Measurements from ENCODE around the gene MBNL1.
"Not testable (repeated sequence)": the region's sequence is repeated elsewhere in the genome, so short reads cannot be mapped to it uniquely, and the experiment has no call there.

The MBNL1 gene

DNA sequence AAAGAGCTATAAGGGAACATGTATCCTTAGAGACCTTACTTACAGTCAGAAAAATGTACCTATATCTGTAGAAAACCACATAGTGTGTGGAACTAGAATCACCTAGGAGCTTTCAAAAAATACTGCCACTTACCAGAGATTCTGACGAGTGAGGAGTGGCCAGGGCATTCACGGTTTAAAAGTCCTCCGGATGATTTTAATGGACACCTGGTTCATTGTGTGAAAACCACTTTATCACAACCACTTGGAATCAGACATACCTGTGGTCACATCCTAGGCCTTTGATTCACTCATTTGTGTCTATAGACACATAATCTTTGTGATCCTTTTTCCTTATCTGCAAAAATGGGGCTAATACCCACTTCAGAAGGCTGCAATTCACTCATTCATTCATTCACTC lies 159.8 kb downstream of the MBNL1 start:
- H3K4me1 Mint-ChIP-seq (ENCODE audit: low read depth): peaks cover 57% of the 10 kb centered on the region
- no peak overlapping the region for H3K4me3 Mint-ChIP-seq
- H3K27me3 Mint-ChIP-seq: no peaks in the 10 kb centered on the region
- peak overlapping the region; percentile 64 for H3K27ac Mint-ChIP-seq
- peaks cover 4% of the 10 kb centered on the region for H3K9me3 Mint-ChIP-seq (ENCODE audit: low read depth)
- peaks cover 23% of the 10 kb centered on the region for H3K36me3 Mint-ChIP-seq

DNA sequence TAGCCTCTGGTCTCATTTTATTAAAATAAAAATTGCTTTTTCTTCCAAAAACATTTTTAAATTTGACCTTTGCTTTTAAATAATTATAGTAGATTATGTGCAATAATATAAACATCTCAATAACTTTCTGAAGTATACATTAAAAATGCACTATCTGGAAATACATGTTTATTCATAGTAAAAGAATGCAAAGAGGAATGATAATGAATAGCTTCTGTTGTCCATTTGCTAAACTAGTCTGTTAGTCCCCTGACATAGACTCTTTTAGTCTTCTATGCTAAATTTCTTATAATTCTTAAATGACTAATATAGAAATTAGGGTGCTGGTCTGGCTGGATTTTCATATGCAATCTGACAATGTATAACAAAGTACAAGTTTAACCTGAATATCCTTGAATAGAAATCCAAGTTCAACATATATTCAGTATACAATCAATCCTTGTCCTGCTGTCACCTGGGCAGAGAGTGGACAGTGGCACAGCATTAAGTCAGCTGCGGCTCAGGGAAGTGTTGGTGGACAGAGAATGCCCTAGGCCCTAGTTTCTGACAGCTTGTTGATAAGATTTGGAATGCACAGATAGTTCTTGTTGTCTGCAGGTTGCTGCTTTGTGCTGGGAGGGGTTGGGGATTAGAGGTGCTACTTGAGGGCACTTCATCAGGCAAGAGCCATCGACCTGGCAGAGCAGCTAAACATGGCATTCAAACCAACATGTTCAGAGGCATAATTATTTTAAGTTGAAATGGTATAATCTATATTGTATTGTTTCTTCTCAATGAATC lies 161.7 kb downstream of the MBNL1 start:
- Mint-ChIP-seq H3K27ac (peak overlapping the region; percentile 67), H3K36me3 (peaks cover 31% of the 10 kb centered on the region)

DNA sequence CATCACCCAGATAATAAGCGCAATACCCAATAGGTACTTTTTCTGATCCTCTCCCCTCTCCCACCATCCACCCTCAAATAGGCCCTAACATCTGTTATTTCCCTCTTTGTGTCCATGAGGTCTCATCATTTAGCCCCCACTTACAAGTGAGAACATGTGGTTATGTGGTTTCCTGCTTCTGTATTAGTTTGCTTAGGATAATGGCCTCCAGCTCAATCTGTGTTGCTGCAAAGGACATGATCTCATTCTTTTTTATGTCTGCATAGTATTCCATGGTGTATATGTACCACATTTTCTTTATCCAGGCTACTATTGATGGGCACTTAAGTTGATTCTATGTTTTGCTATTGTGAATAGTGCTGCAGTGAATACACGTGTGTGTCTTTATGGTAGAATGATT lies 165.4 kb downstream of the MBNL1 start:
- peak overlapping the region; percentile 86 for H3K27ac Mint-ChIP-seq
- H3K9me3 Mint-ChIP-seq (ENCODE audit: low read depth): peaks cover 6% of the 10 kb centered on the region
- peaks cover 30% of the 10 kb centered on the region for H3K36me3 Mint-ChIP-seq
- no peak overlapping the region for H3K4me3 Mint-ChIP-seq
- H3K4me1 Mint-ChIP-seq (ENCODE audit: low read depth): peaks cover 63% of the 10 kb centered on the region
- no peaks in the 10 kb centered on the region for H3K27me3 Mint-ChIP-seq

More for the DNA sequence above, 161.7 kb downstream of the MBNL1 start:
- Mint-ChIP-seq H3K9me3 (ENCODE audit: low read depth) (peaks cover 6% of the 10 kb centered on the region), H3K27me3 (no peaks in the 10 kb centered on the region), H3K4me1 (ENCODE audit: low read depth) (peaks cover 55% of the 10 kb centered on the region), H3K4me3 (no peak overlapping the region)

DNA sequence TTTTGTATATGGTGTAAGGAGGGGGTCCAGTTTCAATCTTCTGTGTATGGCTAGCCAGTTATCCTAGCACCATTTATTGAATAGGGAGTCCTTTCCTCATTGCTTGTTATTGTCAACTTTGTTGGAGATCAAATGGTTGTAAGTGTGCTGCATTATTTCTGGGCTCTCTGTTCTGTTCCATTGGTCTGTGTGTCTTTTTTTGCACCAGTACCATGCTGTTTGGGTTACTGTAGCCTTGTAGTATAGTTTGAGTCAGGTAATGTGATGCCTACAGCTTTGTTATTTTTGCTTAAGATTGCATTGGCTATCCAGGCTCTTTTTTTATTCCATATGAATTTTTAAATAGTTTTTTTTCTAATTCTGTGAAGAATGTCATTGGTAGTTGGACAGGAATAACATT lies 166.5 kb downstream of the MBNL1 start:
- peaks cover 31% of the 10 kb centered on the region for H3K36me3 Mint-ChIP-seq
- peaks cover 67% of the 10 kb centered on the region for H3K4me1 Mint-ChIP-seq (ENCODE audit: low read depth)
- not testable (repeated sequence) for H3K9me3 Mint-ChIP-seq (ENCODE audit: low read depth); H3K27me3 Mint-ChIP-seq
- H3K4me3 Mint-ChIP-seq: peak overlapping the region; percentile 27
- peak overlapping the region; percentile 41 for H3K27ac Mint-ChIP-seq

DNA sequence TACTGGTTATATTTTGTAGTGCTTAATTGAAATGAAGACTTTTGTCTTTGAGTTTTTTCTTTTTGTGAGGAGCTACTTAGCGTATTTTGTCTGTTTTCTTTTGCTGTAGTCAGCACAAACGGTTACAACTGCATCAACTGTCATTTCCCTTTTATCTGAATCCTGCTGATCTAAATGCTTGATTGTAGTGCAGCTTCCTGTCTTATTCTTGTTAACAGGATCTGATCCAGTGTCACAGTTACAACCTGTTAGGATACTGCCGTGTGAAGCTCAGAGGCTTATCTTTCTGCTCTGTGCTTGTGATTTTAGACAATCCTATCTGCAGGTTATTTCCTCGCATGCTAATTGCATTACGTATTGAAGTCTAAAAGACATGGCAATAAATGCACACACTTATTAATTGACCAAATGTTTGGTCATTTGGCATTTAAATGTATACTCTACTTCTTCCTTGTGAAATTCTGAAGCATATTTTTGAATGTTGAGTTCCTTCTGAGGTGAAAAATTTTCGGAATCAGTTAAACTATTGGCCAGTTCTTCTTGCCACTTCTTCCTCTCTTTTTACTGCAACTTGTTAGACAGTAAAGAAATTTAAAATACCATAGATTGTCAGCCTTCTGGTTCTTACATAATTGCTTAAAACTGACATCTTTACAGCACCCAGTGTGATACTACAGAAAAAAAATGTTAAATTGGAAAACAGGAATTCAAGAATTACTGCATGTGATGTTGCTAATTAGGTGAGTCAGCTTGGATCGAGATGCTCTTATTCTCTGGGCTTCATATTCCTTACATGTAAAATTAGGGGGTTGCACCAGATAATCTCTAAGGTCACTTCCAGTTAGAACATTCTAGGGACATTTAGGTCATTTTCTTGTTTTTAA lies 168.2 kb downstream of the MBNL1 start:
- H3K9me3 Mint-ChIP-seq (ENCODE audit: low read depth): peaks cover 6% of the 10 kb centered on the region
- H3K27me3 Mint-ChIP-seq: no peaks in the 10 kb centered on the region
- peak overlapping the region; percentile 70 for H3K27ac Mint-ChIP-seq
- no peak overlapping the region for H3K4me3 Mint-ChIP-seq
- peaks cover 72% of the 10 kb centered on the region for H3K4me1 Mint-ChIP-seq (ENCODE audit: low read depth)
- H3K36me3 Mint-ChIP-seq: peaks cover 30% of the 10 kb centered on the region

DNA sequence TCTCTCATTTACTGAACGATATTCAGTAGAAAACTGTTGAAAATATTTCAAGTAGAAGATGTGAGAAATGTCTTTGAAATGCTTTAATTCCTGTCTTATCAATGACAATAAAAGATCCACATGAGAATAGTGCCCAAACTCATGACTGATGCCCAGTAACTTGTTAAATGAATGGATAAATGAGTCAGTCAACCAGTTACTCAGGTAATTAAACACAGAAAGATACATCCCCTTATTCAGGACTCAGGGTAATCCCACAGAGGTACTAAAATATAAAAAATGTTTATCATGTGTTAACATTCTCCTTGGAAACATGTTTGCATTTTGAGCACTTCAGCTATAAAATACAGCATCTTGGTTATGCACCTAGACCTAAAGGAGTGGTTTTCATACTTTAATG lies 169.5 kb downstream of the MBNL1 start:
- Mint-ChIP-seq H3K9me3 (ENCODE audit: low read depth) (peaks cover 6% of the 10 kb centered on the region), H3K27me3 (no peaks in the 10 kb centered on the region), H3K36me3 (peaks cover 27% of the 10 kb centered on the region), H3K4me1 (ENCODE audit: low read depth) (peaks cover 80% of the 10 kb centered on the region), H3K4me3 (no peak overlapping the region), H3K27ac (peak overlapping the region; percentile 84)

DNA sequence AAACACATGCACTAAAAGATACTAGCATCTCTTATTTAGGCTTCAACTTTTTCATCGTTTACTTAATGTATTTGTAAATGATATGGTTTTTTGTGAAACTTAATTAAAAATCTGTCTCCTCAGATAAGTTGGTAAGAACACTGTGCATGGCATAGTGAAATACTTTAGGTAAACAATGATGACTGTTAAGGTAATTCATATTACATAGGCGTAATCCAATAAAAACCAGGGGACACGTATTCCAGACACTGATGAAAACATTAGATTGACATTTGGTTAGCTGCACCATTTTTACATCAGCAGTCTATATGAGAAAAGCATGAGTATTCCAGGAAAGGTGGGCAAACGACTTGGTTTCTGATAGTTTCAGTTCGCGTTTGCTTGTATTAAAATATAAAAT lies 170.0 kb downstream of the MBNL1 start:
- no peaks in the 10 kb centered on the region for H3K27me3 Mint-ChIP-seq
- peaks cover 6% of the 10 kb centered on the region for H3K9me3 Mint-ChIP-seq (ENCODE audit: low read depth)
- H3K4me3 Mint-ChIP-seq: no peak overlapping the region
- peaks cover 27% of the 10 kb centered on the region for H3K36me3 Mint-ChIP-seq
- peak overlapping the region; percentile 84 for H3K27ac Mint-ChIP-seq
- H3K4me1 Mint-ChIP-seq (ENCODE audit: low read depth): peaks cover 83% of the 10 kb centered on the region

DNA sequence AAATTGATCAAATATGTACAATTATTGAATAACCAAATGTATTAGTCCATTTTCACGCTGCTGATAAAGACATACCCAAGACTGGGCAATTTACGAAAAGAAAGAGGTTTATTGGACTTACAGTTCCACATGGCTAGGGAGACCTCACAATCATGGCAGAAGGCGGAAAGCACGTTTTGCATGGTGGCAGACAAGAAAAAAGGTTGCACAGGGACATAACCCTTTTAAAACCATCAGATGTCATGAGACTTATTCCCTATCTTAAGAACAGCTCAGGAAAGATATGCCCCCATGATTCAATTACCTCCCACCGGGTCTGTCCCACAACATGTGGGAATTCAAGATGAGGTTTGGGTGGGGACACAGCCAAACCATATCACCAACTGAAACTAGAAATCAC lies 171.5 kb downstream of the MBNL1 start:
- Mint-ChIP-seq H3K4me1 (ENCODE audit: low read depth) (peaks cover 83% of the 10 kb centered on the region), H3K36me3 (peaks cover 13% of the 10 kb centered on the region), H3K27ac (peak overlapping the region; percentile 68)
- H3K9me3 Mint-ChIP-seq (ENCODE audit: low read depth); H3K4me3 Mint-ChIP-seq; H3K27me3 Mint-ChIP-seq: not testable (repeated sequence)

DNA sequence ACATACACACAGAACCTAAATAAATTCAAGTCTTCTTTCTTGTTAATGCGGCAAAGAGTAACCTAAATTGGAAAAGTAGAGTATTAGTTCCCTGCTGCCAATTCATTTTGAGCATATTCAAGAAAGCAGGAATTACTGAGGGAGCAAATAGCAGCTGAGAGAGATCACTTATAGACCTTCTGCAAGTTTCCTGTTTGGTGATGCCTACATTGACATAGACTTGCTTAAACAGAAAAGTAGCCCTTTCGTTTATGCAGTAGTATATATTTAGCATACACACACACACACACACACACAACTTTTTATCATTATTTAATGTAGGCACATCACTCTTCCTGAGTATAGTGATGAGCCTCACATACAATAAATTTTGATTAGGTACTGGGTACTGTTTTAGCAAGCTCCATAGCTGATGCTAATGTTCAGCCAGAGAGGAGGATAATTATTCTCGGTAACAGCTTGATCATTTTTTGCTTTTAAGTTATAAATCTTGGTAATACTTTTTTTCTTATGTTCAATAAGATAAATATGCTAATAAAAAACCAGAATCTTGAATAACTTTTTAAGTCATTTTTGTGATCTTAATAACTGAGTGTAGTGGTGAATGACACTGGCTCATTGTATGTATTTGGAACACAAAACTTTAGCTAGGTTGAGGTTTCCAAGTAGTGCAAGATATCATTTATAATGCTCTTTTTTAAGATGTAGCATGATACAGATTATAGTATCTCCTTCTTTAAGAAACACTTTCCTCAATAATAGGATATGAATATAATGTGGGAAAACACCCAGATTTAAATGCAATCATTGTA lies 174.7 kb downstream of the MBNL1 start:
- Mint-ChIP-seq H3K4me3 (peak overlapping the region; percentile 53), H3K27ac (peak overlapping the region; percentile 89), H3K9me3 (ENCODE audit: low read depth) (no peaks in the 10 kb centered on the region), H3K27me3 (no peaks in the 10 kb centered on the region), H3K4me1 (ENCODE audit: low read depth) (peaks cover 80% of the 10 kb centered on the region), H3K36me3 (peaks cover 12% of the 10 kb centered on the region)

DNA sequence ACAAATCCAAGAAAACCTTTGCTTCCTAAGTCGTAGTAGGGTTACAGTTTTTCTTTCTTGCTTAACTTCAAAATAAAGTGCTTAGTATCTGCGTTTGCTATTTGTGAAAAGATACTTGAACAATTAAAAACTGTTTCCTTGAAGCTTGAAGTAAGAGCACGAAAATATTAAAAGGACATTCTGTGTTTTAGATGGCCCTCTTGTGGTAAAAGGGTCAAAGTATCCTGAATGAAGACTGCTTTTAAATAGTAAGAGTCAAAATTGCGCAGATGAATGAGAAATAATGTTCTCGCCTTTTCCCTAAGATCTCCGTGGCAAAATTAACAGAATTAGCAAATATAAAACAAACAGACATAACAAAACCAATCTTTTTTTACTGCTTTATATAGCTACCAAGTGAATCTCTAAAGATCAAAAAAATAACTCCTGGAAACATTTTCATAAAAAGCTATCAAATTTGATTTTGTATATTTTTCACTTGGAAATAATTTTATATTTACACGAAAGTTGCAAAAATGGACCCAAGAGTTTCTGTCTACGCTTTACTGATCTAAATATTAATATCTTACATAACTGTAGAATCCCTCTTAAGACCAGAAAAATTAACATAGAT lies 175.4 kb downstream of the MBNL1 start:
- H3K9me3 Mint-ChIP-seq (ENCODE audit: low read depth): no peaks in the 10 kb centered on the region
- H3K27me3 Mint-ChIP-seq: no peaks in the 10 kb centered on the region
- H3K4me3 Mint-ChIP-seq: no peak overlapping the region
- H3K36me3 Mint-ChIP-seq: peaks cover 8% of the 10 kb centered on the region
- H3K4me1 Mint-ChIP-seq (ENCODE audit: low read depth): peaks cover 77% of the 10 kb centered on the region
- H3K27ac Mint-ChIP-seq: peak overlapping the region; percentile 89

DNA sequence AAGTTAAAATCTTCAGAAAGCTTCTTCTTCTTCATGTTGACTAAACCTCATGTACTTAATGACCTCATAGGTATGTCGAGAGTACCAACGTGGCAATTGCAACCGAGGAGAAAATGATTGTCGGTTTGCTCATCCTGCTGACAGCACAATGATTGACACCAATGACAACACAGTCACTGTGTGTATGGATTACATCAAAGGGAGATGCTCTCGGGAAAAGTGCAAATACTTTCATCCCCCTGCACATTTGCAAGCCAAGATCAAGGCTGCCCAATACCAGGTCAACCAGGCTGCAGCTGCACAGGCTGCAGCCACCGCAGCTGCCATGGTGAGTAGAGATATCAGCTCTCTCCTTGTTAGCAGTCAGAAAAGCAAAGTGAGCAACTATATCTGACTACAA lies 176.5 kb downstream of the MBNL1 start:
- H3K4me1 Mint-ChIP-seq (ENCODE audit: low read depth): peaks cover 71% of the 10 kb centered on the region
- H3K4me3 Mint-ChIP-seq: no peak overlapping the region
- H3K36me3 Mint-ChIP-seq: peaks cover 4% of the 10 kb centered on the region
- H3K27me3 Mint-ChIP-seq: no peaks in the 10 kb centered on the region
- no peaks in the 10 kb centered on the region for H3K9me3 Mint-ChIP-seq (ENCODE audit: low read depth)
- H3K27ac Mint-ChIP-seq: peak overlapping the region; percentile 89

DNA sequence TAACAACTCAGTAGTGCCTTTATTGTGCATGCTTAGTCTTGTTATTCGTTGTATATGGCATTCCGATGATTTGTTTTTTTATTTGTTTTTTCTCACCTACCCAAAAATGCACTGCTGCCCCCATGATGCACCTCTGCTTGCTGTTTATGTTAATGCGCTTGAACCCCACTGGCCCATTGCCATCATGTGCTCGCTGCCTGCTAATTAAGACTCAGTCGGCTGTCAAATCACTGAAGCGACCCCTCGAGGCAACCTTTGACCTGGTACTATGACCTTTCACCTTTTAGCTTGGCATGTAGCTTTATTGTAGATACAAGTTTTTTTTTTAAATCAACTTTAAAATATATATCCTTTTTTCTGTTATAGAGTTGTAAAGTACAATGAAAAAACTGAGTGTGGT lies 177.8 kb downstream of the MBNL1 start:
- H3K4me1 Mint-ChIP-seq (ENCODE audit: low read depth): peaks cover 77% of the 10 kb centered on the region
- H3K27me3 Mint-ChIP-seq: no peaks in the 10 kb centered on the region
- H3K36me3 Mint-ChIP-seq: peaks cover 10% of the 10 kb centered on the region
- peak overlapping the region; percentile 7 for H3K27ac Mint-ChIP-seq
- H3K9me3 Mint-ChIP-seq (ENCODE audit: low read depth): no peaks in the 10 kb centered on the region
- H3K4me3 Mint-ChIP-seq: no peak overlapping the region

DNA sequence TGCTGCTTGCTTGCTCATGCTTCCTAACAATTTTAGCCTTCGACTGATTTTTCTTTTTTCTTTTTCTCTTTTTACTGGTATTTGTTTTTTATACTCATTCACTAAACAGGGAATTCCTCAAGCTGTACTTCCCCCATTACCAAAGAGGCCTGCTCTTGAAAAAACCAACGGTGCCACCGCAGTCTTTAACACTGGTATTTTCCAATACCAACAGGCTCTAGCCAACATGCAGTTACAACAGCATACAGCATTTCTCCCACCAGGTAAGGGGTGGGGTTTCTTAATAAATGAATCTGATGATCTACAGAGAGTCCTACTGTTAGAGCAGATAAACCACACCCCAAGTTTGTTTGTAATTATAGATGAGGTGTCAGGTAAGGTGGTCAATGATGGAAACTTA lies 178.8 kb downstream of the MBNL1 start:
- Mint-ChIP-seq H3K9me3 (ENCODE audit: low read depth) (no peaks in the 10 kb centered on the region), H3K27ac (peak overlapping the region; percentile 85), H3K4me3 (no peak overlapping the region), H3K4me1 (ENCODE audit: low read depth) (peaks cover 83% of the 10 kb centered on the region), H3K36me3 (peaks cover 10% of the 10 kb centered on the region), H3K27me3 (no peaks in the 10 kb centered on the region)

DNA sequence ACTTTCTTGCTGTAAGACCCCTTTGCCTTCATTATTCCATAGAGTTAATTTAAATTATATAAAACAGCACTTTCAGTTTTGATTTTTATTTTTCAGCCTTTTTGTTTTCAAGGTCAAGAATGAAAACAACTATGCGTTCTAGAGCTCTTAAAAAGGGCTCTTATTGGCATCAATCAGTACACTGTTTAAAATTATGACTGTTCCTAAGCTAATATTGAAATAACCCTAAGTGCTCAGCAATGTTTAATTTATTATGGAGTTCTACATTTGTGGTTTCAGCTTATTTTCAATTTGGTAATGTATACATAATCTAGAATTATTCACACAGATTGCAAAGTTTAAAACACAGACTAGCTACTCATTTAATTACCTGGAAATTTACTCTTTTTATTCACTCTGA lies 179.4 kb downstream of the MBNL1 start:
- peaks cover 80% of the 10 kb centered on the region for H3K4me1 Mint-ChIP-seq (ENCODE audit: low read depth)
- no peak overlapping the region for H3K4me3 Mint-ChIP-seq
- peak overlapping the region; percentile 85 for H3K27ac Mint-ChIP-seq
- H3K36me3 Mint-ChIP-seq: peaks cover 10% of the 10 kb centered on the region
- no peaks in the 10 kb centered on the region for H3K27me3 Mint-ChIP-seq
- no peaks in the 10 kb centered on the region for H3K9me3 Mint-ChIP-seq (ENCODE audit: low read depth)
